Right atrium auricular region (tissue), 2 donors: ENCODE measurements around the gene FZD8. TPM values are rescaled to one million over a fixed set of nuclear protein-coding genes. Genes with fewer than 3 reads are reported as not detected.

Source experiments
- DNase-seq: peaks from one replicate; pipeline ENCODE4 v3.0.0-alpha.2; 2019; ENCODE audit warnings: low spot score
- H3K27ac ChIP-seq, 2 donors: fragments of 200-600 bp; sonication (generic); 1 replicate in 1 of 2; 2 replicates in 1 of 2; pipeline ENCODE4 v1.5.1; 2016 to 2019
- H3K27me3 ChIP-seq, 2 donors: fragments of 200-600 bp; sonication (generic); one replicate each; pipeline versions ENCODE4 v1.5.1 to v1.6.0; 2017 to 2019
- H3K36me3 ChIP-seq: fragments of 200-600 bp; sonication (generic); one replicate; pipeline ENCODE4 v1.5.1; 2016
- H3K4me1 ChIP-seq, 2 donors: fragments of 200-600 bp; sonication (generic); one replicate each; pipeline versions ENCODE4 v1.5.1 to v1.6.0; 2017 to 2019
- H3K4me3 ChIP-seq, 2 donors: fragments of 200-600 bp; sonication (generic); 1 replicate in 1 of 2; 2 replicates in 1 of 2; pipeline ENCODE4 v1.5.1; 2017 to 2019; ENCODE audit warnings: mild to moderate bottlenecking in 1 of 2, moderate library complexity in 1 of 2
- H3K9me3 ChIP-seq, 2 donors: fragments of 200-600 bp; sonication (generic); one replicate each; pipeline ENCODE4 v1.5.1; 2019
- CTCF ChIP-seq, 2 donors: fragments of 200-600 bp; sonication (generic); IDR thresholded peaks; one replicate each; pipeline ENCODE4 v1.5.1; 2019; ENCODE audit warnings: antibody characterized with exemption in 2 of 2
- total RNA-seq, 2 donors: library from RNA; depleted of rRNA; stranded (reverse); fragments of >200 nt; gene quantifications; one replicate each; pipeline ENCODE4 v1.1.0, GENCODE V29; 2016

The FZD8 gene
- total RNA-seq, 2 donors from 2014 or later, result 6.0 to 15.6 TPM

GRCh38 chr10:35636956-35637355, 5.1 kb downstream of the FZD8 start:
- no peaks in the 10 kb centered on the region for H3K36me3 ChIP-seq
- H3K4me1 ChIP-seq, result peaks cover 0 to 33% of the 10 kb centered on the region in 2 donors
- no peak for TF ChIP-seq CTCF (IDR thresholded peaks at IDR 0.05)
- H3K4me3 ChIP-seq, result peak overlapping the region in 1 of 2 donors; percentile 15
- no peaks in the 10 kb centered on the region for H3K9me3 ChIP-seq
- DNase-seq, result no peak
- H3K27ac ChIP-seq, result peak overlapping the region in 1 of 2 donors; percentile 26
- no peaks in the 10 kb centered on the region for H3K27me3 ChIP-seq

GRCh38 chr10:35635576-35635975, 6.5 kb downstream of the FZD8 start:
- H3K27me3 ChIP-seq, result no peaks in the 10 kb centered on the region
- H3K4me3 ChIP-seq, result no peak overlapping the region
- H3K36me3 ChIP-seq, result no peaks in the 10 kb centered on the region
- no peak overlapping the region for H3K27ac ChIP-seq
- H3K4me1 ChIP-seq, result peaks cover 0 to 33% of the 10 kb centered on the region in 2 donors
- DNase-seq, result no peak
- no peaks in the 10 kb centered on the region for H3K9me3 ChIP-seq
- TF ChIP-seq CTCF (IDR thresholded peaks at IDR 0.05), result peak; percentile 84 to 91

- no peak for TF ChIP-seq CTCF (IDR thresholded peaks at IDR 0.05)
- Histone ChIP-seq H3K4me1 (peaks cover 0 to 18% of the 10 kb centered on the region in 2 donors), H3K4me3 (no peak overlapping the region), H3K27me3 (no peaks in the 10 kb centered on the region), H3K27ac (no peak overlapping the region), H3K9me3 (no peaks in the 10 kb centered on the region), H3K36me3 (no peaks in the 10 kb centered on the region)
- DNase-seq, result no peak
Measured at GRCh38 chr10:35633006-35633980, 8.8 kb downstream of the FZD8 start.

GRCh38 chr10:35632027-35632426, 10.1 kb downstream of the FZD8 start:
- H3K27ac ChIP-seq, result no peak overlapping the region
- no peaks in the 10 kb centered on the region for H3K27me3 ChIP-seq
- H3K9me3 ChIP-seq, result no peaks in the 10 kb centered on the region
- DNase-seq, result no peak
- no peaks in the 10 kb centered on the region for H3K36me3 ChIP-seq
- H3K4me1 ChIP-seq, result peaks cover 0 to 10% of the 10 kb centered on the region in 2 donors
- H3K4me3 ChIP-seq, result no peak overlapping the region
- no peak for TF ChIP-seq CTCF (IDR thresholded peaks at IDR 0.05)

- no peak for DNase-seq
- no peaks in the 10 kb centered on the region for H3K27me3 ChIP-seq
- H3K27ac ChIP-seq, result no peak overlapping the region
- no peak overlapping the region for H3K4me3 ChIP-seq
- no peak for TF ChIP-seq CTCF (IDR thresholded peaks at IDR 0.05)
- no peaks in the 10 kb centered on the region for H3K9me3 ChIP-seq
- H3K36me3 ChIP-seq, result no peaks in the 10 kb centered on the region
- H3K4me1 ChIP-seq, result peaks cover 0 to 9% of the 10 kb centered on the region in 2 donors
Measured at GRCh38 chr10:35631404-35631803, 10.7 kb downstream of the FZD8 start.
